Amniotic epithelial cell (primary cell): Measurements from ENCODE around the gene SERPINA9.

Source experiments
- DNase-seq: peaks from one replicate; pipeline ENCODE4 v3.0.0-alpha.2; 2010; ENCODE audit warnings: low read depth

Gene SERPINA9

DNA sequence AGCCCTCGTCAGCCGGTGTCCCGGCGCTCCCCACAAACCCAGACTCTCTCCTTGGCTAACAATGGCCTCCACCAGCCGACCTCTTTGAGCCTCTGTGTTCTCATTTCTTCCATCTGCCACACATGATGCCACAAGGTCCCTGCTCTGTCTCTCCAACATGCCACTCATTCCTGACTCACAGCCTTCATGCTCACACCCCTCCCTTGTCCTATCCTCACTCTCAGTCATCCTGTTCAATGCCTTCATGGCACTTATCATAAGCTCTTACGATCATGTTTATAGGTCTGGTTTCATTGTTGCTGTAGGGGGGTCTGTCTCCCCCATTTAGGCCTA, 13.8 kb downstream of the SERPINA9 start:
- no peak for DNase-seq

DNA sequence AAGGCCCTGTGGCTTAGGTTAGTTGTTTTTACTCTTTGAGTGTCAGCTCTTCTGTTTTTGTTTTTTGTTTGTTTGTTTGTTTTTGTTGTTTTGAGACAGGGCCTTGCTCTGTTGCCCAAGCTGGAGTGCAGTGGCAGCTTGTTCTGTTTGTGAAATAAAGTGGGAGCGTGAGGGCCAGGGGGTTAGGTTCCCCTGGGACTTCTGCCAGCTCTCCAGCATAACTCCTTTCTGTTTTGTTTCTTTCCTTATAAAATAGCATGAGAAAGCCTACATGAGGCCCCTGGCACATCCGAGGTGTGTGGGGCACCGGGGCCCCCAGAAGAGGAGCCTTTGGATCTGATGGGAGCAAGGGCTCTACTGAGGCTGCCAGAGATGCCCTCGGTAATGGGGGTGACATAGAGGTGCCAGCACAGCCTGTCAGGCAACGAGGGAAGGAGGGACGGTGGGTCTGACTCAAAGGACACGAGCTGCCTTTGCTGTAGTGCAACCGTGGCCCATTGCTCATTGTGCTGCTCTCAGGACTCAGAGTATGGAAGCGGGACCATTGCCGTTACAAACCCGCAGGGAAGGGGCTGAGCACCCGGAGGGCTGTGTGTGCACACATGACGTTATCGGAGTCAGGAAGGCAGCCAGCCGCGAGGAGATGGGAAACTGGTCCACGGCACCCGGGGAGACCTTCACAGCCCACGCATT, 14.3 kb downstream of the SERPINA9 start:
- no peak for DNase-seq

DNA sequence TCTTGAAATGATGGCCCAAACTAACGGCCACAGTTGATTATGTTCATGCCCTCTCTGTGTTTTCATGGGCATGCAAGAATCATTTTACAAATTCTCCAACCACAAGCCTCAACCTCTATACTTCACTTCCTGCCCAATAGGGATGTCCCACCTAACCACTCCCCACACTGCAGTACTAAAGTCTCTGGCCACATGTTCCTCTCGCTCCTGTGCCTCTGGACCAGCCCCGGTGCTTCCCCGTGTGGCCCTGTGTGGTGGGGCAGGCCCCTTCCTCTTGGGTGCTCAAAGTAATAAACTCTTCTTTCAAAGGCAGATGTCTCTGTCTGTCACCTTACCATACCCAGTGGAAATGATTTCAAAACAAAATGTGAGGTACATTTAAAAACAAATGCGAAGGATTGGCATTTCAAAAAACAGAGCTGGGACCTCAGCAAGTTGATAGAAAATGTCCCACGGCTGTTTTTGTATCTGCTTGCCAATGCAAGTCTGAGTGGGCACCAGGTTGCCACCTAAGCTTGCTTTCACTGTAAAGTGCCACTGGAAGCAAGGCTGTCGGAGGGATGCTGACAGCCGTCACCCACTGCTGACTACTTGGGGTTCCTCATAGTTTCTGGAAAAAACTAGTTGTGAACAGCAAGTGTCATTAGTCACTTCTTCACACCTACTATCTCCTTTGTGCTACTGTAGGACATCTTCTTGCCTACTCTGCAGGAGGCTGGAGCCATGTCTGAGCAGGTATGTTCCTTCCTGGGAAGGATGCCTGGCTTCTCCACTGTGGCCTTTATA, 15.2 kb downstream of the SERPINA9 start:
- no peak for DNase-seq

DNA sequence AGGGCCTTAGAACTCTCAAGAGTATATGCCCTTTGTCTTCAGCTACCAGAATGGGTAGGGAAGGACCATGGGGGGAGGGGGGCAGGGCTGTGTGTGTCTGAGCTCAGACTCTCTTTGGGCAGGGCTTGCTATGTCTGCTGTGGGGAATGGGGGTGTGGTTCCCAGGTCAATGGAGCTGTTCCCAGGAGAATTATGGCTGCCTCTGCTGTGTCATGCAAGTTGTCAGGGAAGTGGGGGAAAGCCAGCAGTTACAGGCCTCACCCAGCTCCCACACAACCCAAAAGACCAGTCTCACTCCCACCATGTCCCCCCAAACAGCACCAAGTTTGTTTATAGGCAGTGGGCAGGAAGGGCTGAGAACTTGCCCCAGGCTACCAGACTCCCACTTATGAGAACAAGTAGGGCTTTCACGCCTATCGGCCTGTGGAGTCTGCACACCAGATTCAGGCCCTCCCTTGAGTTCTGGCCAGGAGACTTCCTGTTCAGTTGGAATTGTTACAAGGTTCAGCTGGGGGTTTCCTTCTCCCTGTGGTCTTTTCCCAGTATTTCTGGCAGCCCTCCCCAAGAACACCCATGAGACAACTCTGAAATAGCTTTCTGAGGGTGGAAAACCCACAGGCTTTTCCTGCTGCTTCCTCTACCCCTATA, 17.3 kb downstream of the SERPINA9 start:
- no peak for DNase-seq

DNA sequence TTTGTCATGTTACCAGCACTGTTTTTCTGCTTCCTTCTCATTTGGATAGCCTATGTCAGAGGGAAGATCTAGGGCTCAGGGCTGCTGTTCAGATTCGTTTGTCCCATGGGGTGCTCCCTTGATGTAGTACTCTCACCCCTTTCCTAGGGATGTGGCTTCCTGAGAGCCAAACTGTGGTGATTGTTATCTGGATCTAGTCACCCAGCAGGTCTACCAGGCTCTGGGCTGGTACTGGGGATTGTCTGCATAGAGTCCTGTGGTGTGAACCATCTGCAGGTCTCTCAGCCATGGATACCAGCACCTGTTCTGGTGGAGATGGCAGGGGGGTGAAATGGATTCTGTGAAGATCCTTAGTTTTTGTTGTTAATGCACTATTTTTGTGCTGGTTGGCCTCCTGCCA, 17.9 kb downstream of the SERPINA9 start:
- DNase-seq, result no peak

DNA sequence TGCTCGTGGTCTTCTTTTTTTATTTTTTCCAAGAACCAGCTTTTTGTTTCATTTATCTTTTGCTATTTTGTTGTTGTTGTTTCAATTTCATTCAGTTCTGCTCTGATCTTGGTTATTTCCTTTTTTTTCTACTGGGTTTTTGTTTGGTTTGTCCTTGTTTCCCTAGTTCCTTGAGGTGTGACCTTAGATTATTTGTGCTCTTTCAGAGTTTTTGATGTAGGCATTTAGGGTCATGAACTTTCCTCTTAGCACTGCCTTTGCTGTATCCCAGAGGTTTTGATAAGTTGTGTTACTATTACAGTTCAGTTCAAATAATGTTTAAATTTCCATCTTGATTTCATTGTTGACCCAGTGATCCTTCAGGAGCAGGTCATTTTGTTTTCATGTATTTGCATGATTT, 20.1 kb downstream of the SERPINA9 start:
- DNase-seq, result no peak

DNA sequence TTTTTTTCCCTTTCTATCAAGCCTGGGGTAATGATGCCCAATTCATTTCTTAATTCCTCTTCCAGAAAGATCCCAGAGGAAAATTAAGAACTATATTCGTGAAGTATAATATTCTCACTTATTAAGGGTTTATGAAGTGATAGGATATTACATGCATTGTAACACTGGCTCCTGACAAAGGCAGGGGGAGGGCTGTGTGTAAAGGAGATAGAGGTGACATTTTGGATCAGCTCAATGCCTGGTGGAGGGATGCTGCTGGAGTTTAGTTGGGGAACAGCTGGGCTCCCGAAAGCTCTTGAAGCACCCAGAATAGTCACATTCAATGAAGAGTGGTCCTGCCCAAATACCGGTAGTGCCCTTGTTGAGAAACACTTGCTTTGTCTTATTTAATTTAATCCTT, 24.2 kb downstream of the SERPINA9 start:
- no peak for DNase-seq

DNA sequence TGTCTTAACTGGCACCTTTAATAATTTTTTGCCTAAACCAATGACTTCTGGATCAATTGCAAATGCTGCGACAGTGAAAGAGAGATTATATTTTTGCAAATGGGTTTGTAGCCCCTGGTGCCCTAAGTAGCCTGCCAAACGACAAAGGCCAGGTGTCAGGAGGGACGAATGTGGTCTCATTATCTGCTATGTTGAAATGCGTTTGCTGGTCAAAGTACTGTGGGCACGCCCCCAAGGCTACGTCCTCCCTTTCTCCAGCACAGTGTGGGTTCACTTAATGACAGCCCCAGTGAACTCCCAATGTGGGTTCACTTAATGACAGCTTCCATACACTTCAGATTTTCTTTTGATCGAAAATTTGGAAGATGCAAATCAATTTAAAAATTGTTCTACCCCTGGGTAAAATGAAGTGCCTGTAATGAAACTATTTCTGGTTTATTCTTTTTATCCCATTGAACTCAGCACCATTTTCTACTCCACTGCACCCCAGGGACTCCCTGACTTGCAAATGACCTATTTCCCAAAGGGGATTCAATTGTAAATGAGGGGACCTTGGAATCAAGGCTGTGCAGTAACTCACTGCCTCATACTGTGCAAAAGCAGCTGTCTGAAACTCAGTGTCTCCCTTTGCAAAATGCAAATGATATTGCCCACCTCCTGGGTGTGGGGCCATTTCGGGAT, 24.8 kb downstream of the SERPINA9 start:
- DNase-seq, result no peak

DNA sequence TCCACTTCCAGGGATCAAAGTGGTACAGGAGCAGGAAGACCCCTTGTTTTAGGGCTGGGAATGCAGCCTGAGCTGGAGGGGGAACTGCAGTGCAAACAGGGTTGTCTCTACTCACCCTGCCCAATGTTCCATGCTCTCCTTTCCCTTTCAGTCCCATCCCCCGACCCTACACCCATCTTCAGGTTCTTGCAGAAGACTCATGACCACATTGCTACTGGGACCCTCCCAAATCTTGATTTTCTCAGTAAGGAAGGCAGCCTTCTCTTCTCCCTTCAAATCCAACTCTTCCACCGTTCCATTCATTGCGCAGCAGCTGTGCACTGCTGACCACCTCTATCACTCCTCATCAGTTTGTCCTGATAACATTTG, 25.3 kb downstream of the SERPINA9 start:
- no peak for DNase-seq

DNA sequence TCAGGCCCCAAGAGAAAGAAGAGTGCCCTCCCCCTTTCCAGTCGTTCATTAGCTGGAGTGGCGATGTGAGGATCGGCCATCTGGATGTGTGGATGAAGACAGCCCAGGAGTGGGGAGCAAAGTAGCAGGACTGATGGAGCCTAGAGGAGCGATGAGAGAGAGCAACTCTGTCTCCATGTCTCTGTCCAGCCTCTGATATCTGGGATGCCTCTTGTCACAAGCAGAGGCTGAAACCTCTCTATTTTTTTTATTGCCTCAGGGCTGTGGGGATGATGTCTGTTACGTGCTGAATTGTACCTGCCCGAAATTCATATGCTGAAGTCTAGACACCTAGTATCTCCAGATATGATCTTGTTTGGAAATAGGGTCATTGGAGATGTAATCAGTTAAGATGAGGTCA, 26.1 kb downstream of the SERPINA9 start:
- DNase-seq, result no peak

DNA sequence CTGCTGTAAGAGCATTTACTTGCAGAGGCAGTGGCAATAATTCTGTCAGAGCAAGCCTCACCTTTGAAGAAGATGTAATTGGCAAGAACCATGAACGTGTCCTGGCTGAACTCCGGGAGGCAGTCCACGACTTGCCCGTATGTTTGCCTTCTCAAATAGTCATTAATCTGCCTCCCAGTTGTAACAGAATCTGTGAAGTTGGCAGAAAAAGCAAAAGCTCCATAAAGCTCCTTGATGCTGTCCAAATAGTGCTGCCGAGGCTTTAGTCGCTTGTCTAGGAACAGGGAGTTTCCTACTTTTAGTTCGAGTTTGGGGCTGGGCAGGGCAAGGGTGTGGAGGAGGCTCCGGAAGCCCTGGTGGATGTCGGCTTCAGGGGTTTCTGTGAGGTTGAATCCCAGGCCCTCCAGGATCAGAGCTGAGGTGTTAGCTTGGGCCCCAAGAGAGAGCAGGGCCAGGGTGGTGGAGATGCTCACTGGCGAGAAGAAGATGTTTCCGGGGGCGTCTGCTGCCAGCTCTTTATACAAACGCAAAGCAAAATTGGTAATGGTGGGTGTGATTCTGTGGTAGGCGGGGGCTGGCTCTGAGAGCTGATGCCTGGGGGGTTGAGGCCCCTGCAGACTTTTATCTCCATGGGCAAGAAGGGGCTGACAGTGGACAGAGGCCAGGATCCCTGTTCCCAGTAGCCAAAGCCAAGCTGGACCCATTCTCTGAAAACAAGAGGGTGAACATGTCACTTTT, 27.8 kb downstream of the SERPINA9 start:
- no peak for DNase-seq

DNA sequence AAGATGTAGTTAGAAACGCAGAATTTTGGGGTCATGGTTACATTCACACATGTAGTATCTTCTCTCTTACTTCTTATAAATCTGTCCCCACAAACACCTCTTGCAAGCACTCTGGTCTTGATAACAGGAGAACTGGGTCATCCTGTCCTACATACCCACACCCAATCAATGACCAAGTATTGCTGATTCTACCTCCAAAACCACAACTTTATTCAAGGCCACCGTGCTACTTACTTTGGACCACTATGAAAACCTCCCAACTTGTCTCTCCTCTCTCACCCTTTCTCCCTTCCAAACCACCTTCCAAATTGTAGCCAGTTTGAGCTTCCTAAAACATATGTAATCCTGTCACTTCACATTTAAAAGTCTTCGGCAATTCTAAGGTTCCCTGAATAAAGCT, 28.8 kb downstream of the SERPINA9 start:
- DNase-seq, result no peak

DNA sequence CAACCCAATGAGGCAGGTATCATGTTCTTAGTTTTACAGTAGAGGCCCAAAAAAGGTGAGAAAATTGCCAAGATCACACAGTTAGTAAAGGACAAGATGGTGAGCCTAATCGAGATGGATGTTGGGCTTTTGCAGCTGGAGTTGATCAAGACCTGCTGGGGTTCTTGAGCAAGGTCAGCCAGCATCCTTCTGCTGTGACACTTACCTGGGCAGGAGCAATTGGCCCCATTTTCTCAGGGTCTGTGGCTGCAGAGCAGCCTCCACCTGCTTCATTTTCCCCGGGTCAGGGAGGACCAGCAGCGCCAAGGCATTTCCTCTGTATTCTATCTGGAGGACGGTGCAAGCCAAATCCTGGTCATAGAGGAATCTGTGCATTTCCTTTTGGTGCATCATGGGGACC, 29.9 kb downstream of the SERPINA9 start:
- no peak for DNase-seq

DNA sequence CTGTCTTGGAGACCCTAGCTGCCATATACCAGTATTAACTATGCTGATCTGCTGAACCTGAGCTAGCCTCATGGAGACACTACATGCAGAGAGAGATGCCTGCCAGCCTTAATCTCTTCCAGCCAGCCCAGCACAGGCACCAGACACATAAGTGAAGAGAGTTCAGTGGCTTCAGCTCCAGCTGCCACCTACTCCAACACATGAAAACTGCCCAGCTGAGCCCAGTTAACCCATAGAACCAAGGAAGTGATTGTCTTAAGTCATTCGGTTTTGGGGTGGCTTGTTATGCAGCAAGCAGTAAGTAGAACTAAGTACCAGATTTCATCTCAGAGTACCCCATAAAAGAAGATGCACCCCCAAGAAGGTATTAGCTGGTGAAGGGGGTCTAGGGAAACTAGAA, 31.0 kb downstream of the SERPINA9 start:
- no peak for DNase-seq

DNA sequence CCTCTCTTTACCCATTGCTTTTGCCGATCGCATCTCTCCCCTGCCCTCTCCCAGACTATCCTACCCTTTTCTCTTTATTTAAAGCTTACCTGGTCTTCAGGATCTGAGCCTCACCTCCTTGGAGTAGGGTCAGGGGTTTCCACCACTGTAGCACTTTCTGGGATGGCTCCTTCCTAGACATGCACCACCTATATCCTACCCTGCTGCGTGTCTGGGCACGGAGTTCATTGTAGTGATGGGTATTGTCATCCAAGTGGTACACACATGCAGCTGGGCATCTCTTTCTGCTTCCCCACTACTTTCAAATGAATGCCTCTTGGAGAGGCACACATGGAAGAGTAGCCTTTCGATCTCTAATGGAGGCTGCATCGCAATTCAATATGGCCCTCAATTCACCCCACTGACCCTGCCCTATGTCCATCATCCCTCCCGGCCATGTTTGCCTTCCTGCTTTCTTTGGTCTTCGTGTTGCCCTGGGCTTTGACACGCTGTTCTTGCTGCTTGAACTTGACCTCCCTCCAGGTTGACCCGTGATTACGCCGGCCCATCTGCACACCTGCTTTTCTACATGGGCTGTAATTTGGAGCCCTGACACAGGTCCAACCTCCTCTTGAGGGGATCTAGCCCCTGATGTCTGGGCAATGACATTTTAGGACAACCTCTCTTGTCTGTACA, 34.3 kb downstream of the SERPINA9 start:
- DNase-seq, result no peak

DNA sequence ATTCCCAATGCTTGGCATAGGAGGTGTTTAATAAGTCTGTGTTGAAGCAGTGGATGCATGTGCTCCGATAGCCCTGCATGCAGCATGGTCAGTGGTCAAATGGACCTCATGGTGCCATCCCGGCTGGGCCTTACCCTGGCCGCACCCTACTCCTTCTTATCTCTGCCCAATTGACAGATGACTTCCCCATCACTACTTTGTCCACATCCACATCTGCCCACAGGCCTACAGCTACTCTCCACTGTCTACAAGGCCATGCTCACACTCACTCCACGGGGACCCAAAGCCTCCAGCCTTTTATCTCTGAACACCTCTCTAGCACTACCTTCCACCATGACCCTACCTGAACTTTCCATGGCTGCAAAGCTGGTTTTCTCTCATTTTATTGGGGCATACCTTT, 34.9 kb downstream of the SERPINA9 start:
- no peak for DNase-seq

DNA sequence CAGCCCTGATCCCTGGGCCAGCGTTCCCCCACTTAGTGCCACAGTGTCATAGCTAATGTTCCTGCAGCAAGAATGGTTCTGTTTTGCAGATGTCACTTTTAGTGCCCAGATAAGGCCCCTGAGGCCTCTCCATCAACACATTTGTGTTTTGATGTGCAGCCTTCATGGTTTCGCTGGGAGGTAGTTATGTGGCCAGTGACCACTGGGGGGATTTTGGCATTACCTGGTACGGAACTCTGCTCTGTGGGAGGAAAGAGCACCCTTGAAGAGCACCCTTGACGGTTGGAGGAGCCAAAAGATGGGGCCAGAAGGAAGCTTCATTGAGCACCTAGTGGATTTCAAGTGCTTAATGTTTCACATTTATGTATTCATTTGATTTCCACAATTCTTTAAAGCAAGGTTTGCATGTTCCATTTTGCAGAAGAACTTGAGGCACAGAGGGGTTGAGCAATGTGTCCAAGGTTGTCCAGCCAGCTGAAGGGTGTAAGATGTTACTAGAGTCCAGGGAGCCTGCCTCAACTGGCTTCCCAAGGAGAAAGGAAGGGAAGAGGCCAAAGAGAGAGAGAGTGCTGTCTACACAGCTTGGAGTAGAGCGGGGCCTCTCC, 36.4 kb downstream of the SERPINA9 start:
- no peak for DNase-seq

DNA sequence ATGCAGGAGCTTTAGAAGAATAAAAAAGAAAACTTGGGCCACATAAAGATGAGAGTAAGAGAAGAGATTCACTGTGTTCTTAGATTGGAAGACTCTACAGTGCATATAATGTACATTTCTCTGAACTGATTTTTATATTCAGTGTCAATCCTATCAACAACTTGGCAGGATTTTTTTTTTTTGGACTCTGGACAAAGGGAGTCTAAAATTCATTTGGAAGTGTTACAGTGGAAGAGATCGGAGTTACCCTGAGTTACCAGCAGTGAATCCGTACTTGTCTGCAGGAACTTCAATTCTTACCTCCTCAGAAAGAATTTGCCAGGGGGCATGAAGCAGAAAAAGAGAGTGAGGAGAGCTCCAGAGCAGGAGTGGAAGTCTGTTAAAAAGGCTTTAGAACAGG, 47.4 kb downstream of the SERPINA9 start:
- DNase-seq, result no peak

DNA sequence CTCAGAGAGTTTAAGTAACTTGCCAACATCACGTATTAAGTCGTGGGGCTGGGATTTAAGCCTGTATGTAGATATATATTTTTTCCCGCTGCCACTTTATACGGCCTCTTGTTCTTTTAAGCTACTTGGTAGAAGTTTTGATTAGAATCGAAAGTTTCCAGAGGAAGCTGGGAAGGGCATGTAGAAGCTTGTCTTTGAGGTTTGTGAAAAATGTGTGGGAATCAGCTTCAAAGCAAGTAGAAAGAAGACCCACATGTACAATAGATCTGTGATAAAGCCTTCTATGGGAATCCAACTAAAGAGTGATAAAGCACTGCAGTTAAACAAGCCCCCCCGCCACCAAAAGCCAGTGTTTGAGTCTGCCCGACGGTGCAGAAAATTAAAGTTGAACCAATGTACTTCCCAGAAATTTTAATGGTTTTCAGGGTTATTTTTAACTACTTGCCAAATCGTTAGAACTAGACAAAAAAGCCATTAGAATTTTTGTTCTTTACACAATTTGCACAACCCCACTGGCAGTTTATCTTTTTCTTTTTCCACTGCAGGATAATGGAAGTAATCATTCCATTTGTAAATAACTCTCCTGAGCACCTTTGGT, 48.9 kb downstream of the SERPINA9 start:
- DNase-seq, result no peak

DNA sequence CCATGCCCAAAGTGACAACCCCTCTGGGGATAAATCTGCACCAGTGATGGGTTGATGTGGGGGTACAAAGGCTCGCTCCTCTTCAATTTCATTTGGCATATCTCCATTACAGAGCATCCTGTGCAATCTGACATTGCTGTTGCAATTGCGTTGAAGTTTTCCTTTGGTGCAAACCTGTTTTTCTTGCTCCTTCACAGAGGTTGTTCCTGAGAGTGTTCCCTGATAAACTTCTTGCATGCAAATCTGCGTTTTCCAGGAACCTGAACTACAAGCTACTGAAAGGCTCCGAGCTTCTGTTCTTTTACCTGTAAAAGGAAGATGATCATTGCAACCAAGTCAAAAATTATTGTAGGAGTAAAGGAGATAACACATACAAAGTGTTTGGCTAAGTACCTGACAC, 49.5 kb downstream of the SERPINA9 start:
- DNase-seq, result no peak

DNA sequence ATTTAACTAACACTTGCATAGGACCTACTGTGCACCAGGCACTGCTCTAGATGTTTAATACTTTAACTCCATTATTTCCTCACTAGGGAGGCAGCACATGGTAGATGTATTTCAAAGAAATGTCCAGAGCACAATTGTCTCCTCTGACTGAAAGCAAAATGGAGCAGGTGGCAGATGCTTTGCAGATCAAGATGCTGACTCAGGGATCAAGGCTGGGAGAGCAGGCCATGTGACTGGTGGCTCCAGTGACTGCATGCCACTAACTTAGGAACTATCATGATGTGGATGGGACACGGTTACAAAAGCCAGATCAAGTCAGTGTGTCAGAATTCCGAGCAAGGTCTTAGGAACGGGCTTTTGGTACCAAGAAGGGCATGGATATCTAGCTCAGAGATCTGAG, 51.6 kb downstream of the SERPINA9 start:
- DNase-seq, result no peak
